Measurements from ENCODE around the gene TLE2. TPM values are rescaled to one million over a fixed set of nuclear protein-coding genes. Genes with fewer than 3 reads are reported as not detected.
"Not testable (repeated sequence)": the region's sequence is repeated elsewhere in the genome, so short reads cannot be mapped to it uniquely, and the experiment has no call there.

TLE2 gene
- total RNA-seq, 4 donors from 2014 or later: 81.3 to 114 (median 90.3) TPM

- H3K9me3 ChIP-seq: no peaks in the 10 kb centered on the region
- DNase-seq: no peak
- 86 to 95% methylated on average over 8 of the region's 8 CpGs for WGBS, 2 donors
- intact Hi-C loops (cut with DNase I): no loop called here
- H3K27ac ChIP-seq: peak overlapping the region in 1 of 3 donors; percentile 91
- no peaks in the 10 kb centered on the region for H3K27me3 ChIP-seq
- H3K4me1 ChIP-seq: peaks cover 16 to 46% of the 10 kb centered on the region in 2 donors
- TF ChIP-seq CTCF (IDR thresholded peaks at IDR 0.05) (no peak), POLR2A (IDR thresholded peaks at IDR 0.05) (no peak)
- H3K4me3 ChIP-seq (replicated peaks in 1 of 3): no peak overlapping the region
- H3K36me3 ChIP-seq: no peaks in the 10 kb centered on the region
Measured at GRCh38 chr19:2967972-2968371, 61.1 kb downstream of the TLE2 start.

GRCh38 chr19:2964874-2965273 lies 64.2 kb downstream of the TLE2 start:
- intact Hi-C loops (cut with DNase I): no loop called here
- no peak for DNase-seq
- TF ChIP-seq POLR2A (IDR thresholded peaks at IDR 0.05): no peak
- TF ChIP-seq CTCF (IDR thresholded peaks at IDR 0.05): no peak
- no peak overlapping the region for H3K4me3 ChIP-seq (replicated peaks in 1 of 3)
- H3K27ac ChIP-seq: no peak overlapping the region
- 96 to 98% methylated on average over 5 of the region's 5 CpGs for WGBS, 2 donors
- H3K27me3 ChIP-seq: no peaks in the 10 kb centered on the region
- H3K9me3 ChIP-seq: no peaks in the 10 kb centered on the region
- no peaks in the 10 kb centered on the region for H3K36me3 ChIP-seq
- peaks cover 11 to 18% of the 10 kb centered on the region in 2 donors for H3K4me1 ChIP-seq

- intact Hi-C loops (cut with DNase I); H3K27ac ChIP-seq; H3K9me3 ChIP-seq; H3K4me1 ChIP-seq; H3K4me3 ChIP-seq (replicated peaks in 1 of 3); H3K36me3 ChIP-seq; H3K27me3 ChIP-seq; DNase-seq: not testable (repeated sequence)
- WGBS, 2 donors: 88 to 90% methylated on average over 12 of the region's 12 CpGs
Measured at GRCh38 chr19:2963631-2964030, 65.4 kb downstream of the TLE2 start.

DNA sequence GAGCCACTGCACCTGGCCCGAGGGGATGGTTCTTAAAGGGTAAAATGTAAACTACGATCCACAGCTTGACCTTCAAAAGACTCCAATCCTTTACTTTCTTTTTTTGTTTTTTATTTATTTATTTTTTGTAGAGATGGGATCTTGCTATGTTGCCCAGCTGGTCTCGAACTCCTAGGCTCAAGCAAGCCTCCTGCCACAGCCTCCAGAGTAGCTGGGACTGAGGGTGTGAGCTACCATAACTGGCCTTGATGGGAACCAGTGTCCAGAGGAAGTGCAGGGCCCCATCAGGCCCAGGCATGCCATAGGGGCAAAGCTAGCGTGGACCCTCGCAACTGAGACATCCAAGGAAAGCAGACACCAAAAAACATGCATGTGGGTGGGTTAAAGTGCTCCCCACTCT lies 66.0 kb downstream of the TLE2 start:
- Histone ChIP-seq H3K27ac (no peak overlapping the region), H3K9me3 (no peaks in the 10 kb centered on the region), H3K36me3 (no peaks in the 10 kb centered on the region), H3K4me1 (peaks cover 0 to under 1% of the 10 kb centered on the region in 2 donors), H3K4me3 (replicated peaks in 1 of 3) (no peak overlapping the region), H3K27me3 (no peaks in the 10 kb centered on the region)
- no peak for TF ChIP-seq CTCF (IDR thresholded peaks at IDR 0.05)
- no peak for TF ChIP-seq POLR2A (IDR thresholded peaks at IDR 0.05)
- WGBS, 2 donors: 94% methylated on average over 5 of the region's 5 CpGs
- intact Hi-C loops (cut with DNase I): no loop called here
- DNase-seq: no peak

- DNase-seq: peak; percentile 33 to 49
- Histone ChIP-seq H3K36me3 (no peaks in the 10 kb centered on the region), H3K4me3 (replicated peaks in 1 of 3) (no peak overlapping the region), H3K9me3 (no peaks in the 10 kb centered on the region), H3K27ac (no peak overlapping the region), H3K27me3 (no peaks in the 10 kb centered on the region), H3K4me1 (no peaks in the 10 kb centered on the region)
- intact Hi-C loops (cut with DNase I): no loop called here
- 35 to 43% methylated on average over 17 of the region's 17 CpGs for WGBS, 2 donors
- peak; percentile 34 to 99 (median 82) for TF ChIP-seq CTCF (IDR thresholded peaks at IDR 0.05)
- no peak for TF ChIP-seq POLR2A (IDR thresholded peaks at IDR 0.05)
Measured at GRCh38 chr19:2962018-2962670, 66.9 kb downstream of the TLE2 start.

Data from thyroid gland (tissue), 4 donors.